ENCODE data around the gene HCN2. TPM values are rescaled to one million over a fixed set of nuclear protein-coding genes. Genes with fewer than 3 reads are reported as not detected.
"Not testable (repeated sequence)": the region's sequence is repeated elsewhere in the genome, so short reads cannot be mapped to it uniquely, and the experiment has no call there.

The HCN2 gene
- total and polyA plus RNA-seq, 7 donors, result 0.04 to 0.13 (median 0.07) TPM; not detected in 3

- Histone ChIP-seq H3K27me3 (ENCODE audit: insufficient read depth in 3 of 3, low read length in 2 of 3) (peaks cover 0 to 17% (median 9%) of the 10 kb centered on the region in 3 donors), H3K36me3 (ENCODE audit: insufficient read depth in 1 of 2, low read depth in 1 of 2) (peaks cover 4 to 38% of the 10 kb centered on the region in 2 donors), H3K9me3 (no peaks in the 10 kb centered on the region), H3K27ac (no peak overlapping the region), H3K4me1 (peaks cover 7% of the 10 kb centered on the region), H3K4me3 (no peak overlapping the region)
- ATAC-seq (peak; percentile 71 to 80 (median 74)), DNase-seq (peak; percentile 57 to 82)
- WGBS, 3 donors, result 11 to 25% (median 15%) methylated on average over 37 to 38 of the region's 38 CpGs
- TF ChIP-seq, protein P1, sequence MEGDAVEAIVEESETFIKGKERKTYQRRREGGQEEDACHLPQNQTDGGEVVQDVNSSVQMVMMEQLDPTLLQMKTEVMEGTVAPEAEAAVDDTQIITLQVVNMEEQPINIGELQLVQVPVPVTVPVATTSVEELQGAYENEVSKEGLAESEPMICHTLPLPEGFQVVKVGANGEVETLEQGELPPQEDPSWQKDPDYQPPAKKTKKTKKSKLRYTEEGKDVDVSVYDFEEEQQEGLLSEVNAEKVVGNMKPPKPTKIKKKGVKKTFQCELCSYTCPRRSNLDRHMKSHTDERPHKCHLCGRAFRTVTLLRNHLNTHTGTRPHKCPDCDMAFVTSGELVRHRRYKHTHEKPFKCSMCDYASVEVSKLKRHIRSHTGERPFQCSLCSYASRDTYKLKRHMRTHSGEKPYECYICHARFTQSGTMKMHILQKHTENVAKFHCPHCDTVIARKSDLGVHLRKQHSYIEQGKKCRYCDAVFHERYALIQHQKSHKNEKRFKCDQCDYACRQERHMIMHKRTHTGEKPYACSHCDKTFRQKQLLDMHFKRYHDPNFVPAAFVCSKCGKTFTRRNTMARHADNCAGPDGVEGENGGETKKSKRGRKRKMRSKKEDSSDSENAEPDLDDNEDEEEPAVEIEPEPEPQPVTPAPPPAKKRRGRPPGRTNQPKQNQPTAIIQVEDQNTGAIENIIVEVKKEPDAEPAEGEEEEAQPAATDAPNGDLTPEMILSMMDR (IDR thresholded peaks at IDR 0.05), result peak; percentile 74
- intact Hi-C loops (cut with DNase I), result loop anchor here in 1 of 2 donors (10.0 kb wide), 1 partner anchor 150 kb away; no protein-coding TSS in a partner anchor
Measured at GRCh38 chr19:584240-585001, 5.3 kb upstream of the HCN2 start.

GRCh38 chr19:585146-585545, 4.5 kb upstream of the HCN2 start:
- not testable (repeated sequence) for DNase-seq, H3K4me1 ChIP-seq, H3K9me3 ChIP-seq, H3K27ac ChIP-seq, H3K4me3 ChIP-seq
- H3K27me3 ChIP-seq (ENCODE audit: insufficient read depth in 3 of 3, low read length in 2 of 3), result peaks cover 0 to 18% (median 10%) of the 10 kb centered on the region in 3 donors
- WGBS, 3 donors, result 75 to 77% (median 76%) methylated on average over 20 to 34 of the region's 34 CpGs
- peak; percentile 0 to 6 (median 3) for ATAC-seq
- H3K36me3 ChIP-seq (ENCODE audit: insufficient read depth in 1 of 2, low read depth in 1 of 2), result peaks cover 4 to 30% of the 10 kb centered on the region in 2 donors
- intact Hi-C loops (cut with DNase I), result loop anchor here in 1 of 2 donors (10.0 kb wide), 1 partner anchor 150 kb away; no protein-coding TSS in a partner anchor

- peaks cover 0 to 22% (median 14%) of the 10 kb centered on the region in 3 donors for H3K27me3 ChIP-seq (ENCODE audit: insufficient read depth in 3 of 3, low read length in 2 of 3)
- 56 to 62% (median 60%) methylated on average over 9 to 10 of the region's 10 CpGs for WGBS, 3 donors
- H3K9me3 ChIP-seq, result no peaks in the 10 kb centered on the region
- intact Hi-C loops (cut with DNase I), result loop anchor here in 1 of 2 donors (10.0 kb wide), 1 partner anchor 149 kb away; no protein-coding TSS in a partner anchor
- H3K4me1 ChIP-seq, result peaks cover 5% of the 10 kb centered on the region
- ATAC-seq (peak in 2 of 4 donors; percentile 3 to 11), DNase-seq (no peak)
- TF ChIP-seq, protein P1 (IDR thresholded peaks at IDR 0.05), result no peak
- H3K36me3 ChIP-seq (ENCODE audit: insufficient read depth in 1 of 2, low read depth in 1 of 2), result peaks cover 4 to 26% of the 10 kb centered on the region in 2 donors
- H3K27ac ChIP-seq, result no peak overlapping the region
- H3K4me3 ChIP-seq, result no peak overlapping the region
Measured at GRCh38 chr19:585551-586110, 4.0 kb upstream of the HCN2 start.

DNA sequence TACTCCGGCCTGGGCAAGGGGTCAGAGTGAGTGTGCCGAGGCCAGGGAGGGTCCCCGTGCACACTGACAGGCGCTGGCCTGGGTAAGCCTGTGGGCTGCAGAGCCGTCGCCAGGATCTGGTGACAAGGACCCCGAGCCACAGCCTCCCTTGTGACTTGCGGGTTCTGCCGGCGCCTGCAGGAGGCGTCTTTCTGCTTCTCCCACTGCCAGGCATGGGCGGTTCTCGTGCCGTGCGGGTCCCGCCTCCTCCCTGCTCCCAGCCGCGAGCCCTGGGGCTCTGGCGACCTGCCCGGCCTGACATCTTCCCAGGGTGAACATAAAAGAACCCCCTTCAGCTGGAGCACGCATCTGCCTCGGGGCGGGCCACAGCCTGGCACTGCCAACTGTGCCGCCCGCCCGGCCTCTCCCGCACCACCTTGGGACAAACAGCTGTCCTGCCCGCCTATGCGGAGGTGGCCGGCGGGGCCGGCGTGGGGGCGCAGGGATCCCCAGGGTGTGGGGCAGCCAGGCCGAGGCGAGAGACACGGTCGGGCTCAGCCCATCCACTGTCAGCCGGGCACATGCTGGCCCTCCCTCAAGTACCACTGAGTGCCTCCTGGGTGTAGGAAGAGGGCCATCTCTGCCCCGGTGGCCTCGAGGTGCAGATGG, 1.5 kb upstream of the HCN2 start:
- ATAC-seq, result peak in 1 of 4 donors; percentile 9
- 5 to 6% (median 5%) methylated on average over 30 to 41 of the region's 41 CpGs for WGBS, 3 donors
- peaks cover 0 to 2% of the 10 kb centered on the region in 2 donors for H3K36me3 ChIP-seq (ENCODE audit: insufficient read depth in 1 of 2, low read depth in 1 of 2)
- H3K4me1 ChIP-seq, result peaks cover 5% of the 10 kb centered on the region
- no peak overlapping the region for H3K27ac ChIP-seq
- H3K9me3 ChIP-seq, result no peaks in the 10 kb centered on the region
- TF ChIP-seq, protein P1 (IDR thresholded peaks at IDR 0.05), result no peak
- no peak overlapping the region for H3K4me3 ChIP-seq
- peaks cover 0 to 40% (median 20%) of the 10 kb centered on the region in 3 donors for H3K27me3 ChIP-seq (ENCODE audit: insufficient read depth in 3 of 3, low read length in 2 of 3)
- DNase-seq, result peak in 1 of 2 donors; percentile 61
- intact Hi-C loops (cut with DNase I), result loop anchor here in 1 of 2 donors (10.0 kb wide), 1 partner anchor 147 kb away; no protein-coding TSS in a partner anchor
